Fibroblast of villous mesenchyme (primary cell): ENCODE measurements around the gene TMEM63A. TPM values are rescaled to one million over a fixed set of nuclear protein-coding genes. Genes with fewer than 3 reads are reported as not detected.

ENCODE experiments used
- DNase-seq: peaks from one replicate; pipeline ENCODE4 v3.0.0-alpha.2; 2010; ENCODE audit warnings: low read depth
- H3K4me3 ChIP-seq: 2 replicates; pipeline ENCODE4 v1.5.1; 2011; ENCODE audit warnings: low read depth, mild to moderate bottlenecking, low read length
- CTCF ChIP-seq: IDR thresholded peaks from 2 replicates; pipeline ENCODE4 v1.5.1; 2012; ENCODE audit warnings: low read depth, mild to moderate bottlenecking, low read length; ENCODE audit not compliant: insufficient read depth
- total RNA-seq: library from RNA; depleted of rRNA; stranded (reverse); fragments of >200 nt; gene quantifications from 2 replicates; pipeline ENCODE4 v1.2.3, GENCODE V29; 2012

Gene TMEM63A
- total RNA-seq, 1 donor: 26.3 TPM

GRCh38 chr1:225897595-225898514, 15.7 kb upstream of the TMEM63A start:
- TF ChIP-seq CTCF: no peak
- DNase-seq: no peak
- H3K4me3 ChIP-seq: no peak overlapping the region

- no peak for TF ChIP-seq CTCF
- H3K4me3 ChIP-seq: no peak overlapping the region
- no peak for DNase-seq
Observed at GRCh38 chr1:225896937-225897549, 14.9 kb upstream of the TMEM63A start.

- no peak overlapping the region for H3K4me3 ChIP-seq
- no peak for TF ChIP-seq CTCF
- no peak for DNase-seq
Observed at GRCh38 chr1:225896494-225896893, 14.3 kb upstream of the TMEM63A start.

- DNase-seq: no peak
- H3K4me3 ChIP-seq: no peak overlapping the region
- TF ChIP-seq CTCF: no peak
Observed at GRCh38 chr1:225892307-225892706, 10.1 kb upstream of the TMEM63A start.

- no peak overlapping the region for H3K4me3 ChIP-seq
- no peak for TF ChIP-seq CTCF
- DNase-seq: no peak
Observed at GRCh38 chr1:225891229-225891972, 9.2 kb upstream of the TMEM63A start.

- no peak for TF ChIP-seq CTCF
- DNase-seq: no peak
- no peak overlapping the region for H3K4me3 ChIP-seq
Observed at GRCh38 chr1:225890346-225891228, 8.4 kb upstream of the TMEM63A start.
